KOPT-K1 (cell line): ENCODE data around the gene NFKBIL1.
"Not testable (repeated sequence)": the region's sequence is repeated elsewhere in the genome, so short reads cannot be mapped to it uniquely, and the experiment has no call there.

Source experiments
- H3K27ac ChIP-seq: fragments of 200-600 bp; sonication (generic); 2 replicates; pipeline ENCODE4 v1.5.1; 2016; ENCODE audit warnings: antibody characterized with exemption, mild to moderate bottlenecking, low read depth, low read length; ENCODE audit not compliant: poor library complexity, severe bottlenecking
- H3K36me3 ChIP-seq: fragments of 200-600 bp; sonication (generic); 2 replicates; pipeline ENCODE4 v1.5.1; 2017; ENCODE audit warnings: antibody characterized with exemption, mild to moderate bottlenecking, low read length, moderate library complexity; ENCODE audit not compliant: insufficient read depth
- H3K9me3 ChIP-seq: fragments of 200-600 bp; sonication (generic); 2 replicates; pipeline ENCODE4 v1.5.1; 2017; ENCODE audit warnings: antibody characterized with exemption, low read length, mild to moderate bottlenecking; ENCODE audit not compliant: insufficient read depth, poor library complexity, severe bottlenecking

The NFKBIL1 gene

GRCh38 chr6:31545291-31545690 is 2.1 kb upstream of the NFKBIL1 start:
- Histone ChIP-seq H3K27ac (no peak overlapping the region), H3K9me3 (no peaks in the 10 kb centered on the region), H3K36me3 (peaks cover 20% of the 10 kb centered on the region)

GRCh38 chr6:31546339-31546957 is 960 bp upstream of the NFKBIL1 start, which contains the start of gene ATP6V1G2:
ATP6V1G2 (minus strand) TSS chr6:31546608; CDS start chr6:31546559, 49 bp downstream.
- no peaks in the 10 kb centered on the region for H3K9me3 ChIP-seq
- peak within 1 kb of the TSS; percentile 68 for H3K27ac ChIP-seq
- H3K36me3 ChIP-seq, result peaks cover 26% of the 10 kb centered on the region

GRCh38 chr6:31547727-31548543 is 527 bp downstream of the NFKBIL1 start:
- Histone ChIP-seq H3K27ac (peak overlapping the region; percentile 68), H3K36me3 (peaks cover 27% of the 10 kb centered on the region), H3K9me3 (no peaks in the 10 kb centered on the region)

- Histone ChIP-seq H3K36me3 (peaks cover 29% of the 10 kb centered on the region), H3K27ac (peak overlapping the region; percentile 68), H3K9me3 (no peaks in the 10 kb centered on the region)
Observed at GRCh38 chr6:31548544-31548873, 1.1 kb downstream of the NFKBIL1 start.

- not testable (repeated sequence) for H3K9me3 ChIP-seq
- peak overlapping the region; percentile 4 for H3K27ac ChIP-seq
- H3K36me3 ChIP-seq, result peaks cover 39% of the 10 kb centered on the region
Observed at GRCh38 chr6:31551371-31551770, 4.0 kb downstream of the NFKBIL1 start.

- H3K9me3 ChIP-seq, result no peaks in the 10 kb centered on the region
- peaks cover 36% of the 10 kb centered on the region for H3K36me3 ChIP-seq
- peak overlapping the region; percentile 64 for H3K27ac ChIP-seq
Observed at GRCh38 chr6:31556307-31556706, 8.9 kb downstream of the NFKBIL1 start.

- no peaks in the 10 kb centered on the region for H3K9me3 ChIP-seq
- H3K27ac ChIP-seq, result peak overlapping the region; percentile 74
- H3K36me3 ChIP-seq, result peaks cover 36% of the 10 kb centered on the region
Observed at GRCh38 chr6:31557443-31558317, 10.3 kb downstream of the NFKBIL1 start.

GRCh38 chr6:31558318-31558625 is 10.9 kb downstream of the NFKBIL1 start:
- Histone ChIP-seq H3K36me3 (peaks cover 34% of the 10 kb centered on the region), H3K27ac (peak overlapping the region; percentile 74), H3K9me3 (no peaks in the 10 kb centered on the region)

GRCh38 chr6:31558631-31559500 is 11.5 kb downstream of the NFKBIL1 start:
- Histone ChIP-seq H3K27ac (peak overlapping the region; percentile 74), H3K9me3 (no peaks in the 10 kb centered on the region), H3K36me3 (peaks cover 34% of the 10 kb centered on the region)

GRCh38 chr6:31559606-31559957 is 12.2 kb downstream of the NFKBIL1 start:
- H3K9me3 ChIP-seq, result no peaks in the 10 kb centered on the region
- peak overlapping the region; percentile 74 for H3K27ac ChIP-seq
- peaks cover 28% of the 10 kb centered on the region for H3K36me3 ChIP-seq

GRCh38 chr6:31559958-31560696 is 12.7 kb downstream of the NFKBIL1 start:
- Histone ChIP-seq H3K27ac (peak overlapping the region; percentile 74), H3K9me3 (no peaks in the 10 kb centered on the region), H3K36me3 (peaks cover 24% of the 10 kb centered on the region)

GRCh38 chr6:31560697-31561058 is 13.3 kb downstream of the NFKBIL1 start:
- peaks cover 24% of the 10 kb centered on the region for H3K36me3 ChIP-seq
- H3K27ac ChIP-seq, result peak overlapping the region; percentile 74
- no peaks in the 10 kb centered on the region for H3K9me3 ChIP-seq

GRCh38 chr6:31567531-31568370 is 20.3 kb downstream of the NFKBIL1 start:
- H3K9me3 ChIP-seq, result no peaks in the 10 kb centered on the region
- H3K36me3 ChIP-seq, result no peaks in the 10 kb centered on the region
- H3K27ac ChIP-seq, result peak overlapping the region; percentile 50
